DMS153 (cell line): ENCODE results near the gene CDC25B.

Experiments
- DNase-seq: peaks from one replicate; lab custom pipeline; 2025; lab: John Stamatoyannopoulos, UW

Gene CDC25B

DNA sequence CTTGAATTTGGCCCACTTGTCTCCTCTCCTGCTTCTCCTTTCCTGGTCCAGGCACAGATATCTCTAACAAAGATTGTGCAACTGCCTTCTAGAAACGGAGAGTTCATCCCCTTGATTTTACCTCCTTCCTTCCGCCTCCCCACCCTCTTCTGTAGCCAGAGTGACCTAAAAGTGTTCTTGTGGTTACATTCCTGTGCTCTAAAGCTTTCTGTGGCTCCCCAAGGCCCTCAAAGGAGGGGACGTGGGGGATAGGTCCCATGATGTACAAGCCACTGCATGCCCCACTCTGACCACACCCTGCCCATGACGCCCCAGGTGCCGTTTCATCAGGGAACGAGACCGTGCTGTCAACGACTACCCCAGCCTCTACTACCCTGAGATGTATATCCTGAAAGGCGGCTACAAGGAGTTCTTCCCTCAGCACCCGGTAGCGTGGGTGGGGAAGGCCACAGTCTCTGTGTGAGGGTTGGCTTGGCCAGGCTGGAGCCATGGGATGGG, 8.2 kb downstream of the CDC25B start:
- DNase-seq: no peak

DNA sequence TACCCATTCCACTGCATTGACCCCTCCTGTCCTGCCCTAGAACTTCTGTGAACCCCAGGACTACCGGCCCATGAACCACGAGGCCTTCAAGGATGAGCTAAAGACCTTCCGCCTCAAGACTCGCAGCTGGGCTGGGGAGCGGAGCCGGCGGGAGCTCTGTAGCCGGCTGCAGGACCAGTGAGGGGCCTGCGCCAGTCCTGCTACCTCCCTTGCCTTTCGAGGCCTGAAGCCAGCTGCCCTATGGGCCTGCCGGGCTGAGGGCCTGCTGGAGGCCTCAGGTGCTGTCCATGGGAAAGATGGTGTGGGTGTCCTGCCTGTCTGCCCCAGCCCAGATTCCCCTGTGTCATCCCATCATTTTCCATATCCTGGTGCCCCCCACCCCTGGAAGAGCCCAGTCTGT, 8.7 kb downstream of the CDC25B start:
- no peak for DNase-seq

DNA sequence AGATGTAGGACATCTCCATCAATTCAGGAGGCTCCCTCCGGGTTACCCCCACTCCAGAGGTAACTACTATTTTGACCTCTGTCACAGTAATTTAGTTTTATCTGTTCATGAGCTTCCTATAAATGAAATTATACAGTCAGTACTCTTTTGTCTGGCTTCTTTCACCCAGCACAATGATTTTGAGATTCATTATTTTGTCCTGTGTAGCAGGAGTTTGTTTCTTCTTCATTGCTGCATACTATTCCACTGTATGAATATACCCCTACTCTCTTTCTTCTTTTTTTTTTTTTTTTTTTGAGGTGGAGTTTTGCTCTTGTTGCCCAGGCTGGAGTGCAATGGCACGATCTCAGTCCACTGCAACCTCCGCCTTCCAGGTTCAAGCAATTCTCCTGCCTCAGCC, 12.4 kb downstream of the CDC25B start:
- DNase-seq: no peak

DNA sequence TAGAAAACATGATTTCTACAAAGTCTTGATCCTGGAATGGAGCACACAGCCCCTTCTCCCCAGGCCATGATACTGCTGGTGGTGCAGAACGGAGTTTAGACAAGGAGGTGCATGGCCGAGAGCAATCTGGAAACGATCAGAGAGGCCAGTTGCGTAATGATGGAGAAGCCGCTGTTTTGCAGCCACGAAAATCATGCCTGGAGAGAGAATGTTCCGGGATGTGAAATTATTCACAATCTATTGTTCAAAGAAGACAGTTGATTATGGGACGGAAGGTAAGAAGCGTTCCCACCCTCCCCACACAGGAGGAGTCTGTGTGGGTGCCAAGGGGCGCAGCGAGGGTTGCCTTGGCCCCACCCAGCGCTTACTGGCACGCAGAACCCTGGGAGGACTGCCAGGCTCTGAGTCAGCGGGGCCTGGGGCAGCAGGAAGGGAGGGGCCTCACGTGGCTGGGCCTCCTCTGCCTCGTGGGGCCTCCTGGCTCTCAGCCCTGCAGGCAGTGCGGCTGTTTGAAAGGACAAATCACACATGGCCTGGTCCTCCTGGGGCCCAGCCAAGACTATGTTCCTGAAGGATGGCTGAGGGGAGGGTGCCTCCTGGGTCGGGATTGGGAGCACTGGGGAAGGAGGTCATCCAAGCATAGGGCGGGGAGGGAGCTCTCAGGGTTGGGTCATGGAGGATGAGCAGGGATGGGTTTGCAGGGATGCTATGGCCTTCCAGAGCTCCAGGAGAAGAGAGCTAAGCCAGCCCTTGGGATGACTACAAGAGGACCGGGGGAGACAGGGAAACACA, 15.6 kb downstream of the CDC25B start:
- DNase-seq: peak; percentile 96

DNA sequence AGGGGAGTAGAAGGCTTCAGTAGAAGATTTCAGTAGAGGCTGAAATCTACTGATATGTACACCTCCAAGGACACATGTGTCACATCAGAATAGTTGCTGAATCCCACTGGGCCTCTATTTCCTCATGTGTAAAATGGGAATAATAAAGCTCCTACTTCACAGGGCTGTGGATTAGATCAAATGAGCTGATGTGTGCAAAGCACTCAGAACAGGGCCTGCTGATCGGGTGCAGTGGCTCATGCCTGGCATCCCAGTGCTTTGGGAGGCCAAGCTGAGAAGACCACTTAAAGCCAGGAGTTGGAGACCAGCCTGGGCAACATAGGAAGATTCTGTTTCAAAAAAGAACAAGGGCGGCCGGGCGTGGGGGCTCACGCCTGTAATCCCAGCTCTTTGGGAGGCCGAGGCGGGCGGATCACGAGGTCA, 16.2 kb downstream of the CDC25B start:
- no peak for DNase-seq

DNA sequence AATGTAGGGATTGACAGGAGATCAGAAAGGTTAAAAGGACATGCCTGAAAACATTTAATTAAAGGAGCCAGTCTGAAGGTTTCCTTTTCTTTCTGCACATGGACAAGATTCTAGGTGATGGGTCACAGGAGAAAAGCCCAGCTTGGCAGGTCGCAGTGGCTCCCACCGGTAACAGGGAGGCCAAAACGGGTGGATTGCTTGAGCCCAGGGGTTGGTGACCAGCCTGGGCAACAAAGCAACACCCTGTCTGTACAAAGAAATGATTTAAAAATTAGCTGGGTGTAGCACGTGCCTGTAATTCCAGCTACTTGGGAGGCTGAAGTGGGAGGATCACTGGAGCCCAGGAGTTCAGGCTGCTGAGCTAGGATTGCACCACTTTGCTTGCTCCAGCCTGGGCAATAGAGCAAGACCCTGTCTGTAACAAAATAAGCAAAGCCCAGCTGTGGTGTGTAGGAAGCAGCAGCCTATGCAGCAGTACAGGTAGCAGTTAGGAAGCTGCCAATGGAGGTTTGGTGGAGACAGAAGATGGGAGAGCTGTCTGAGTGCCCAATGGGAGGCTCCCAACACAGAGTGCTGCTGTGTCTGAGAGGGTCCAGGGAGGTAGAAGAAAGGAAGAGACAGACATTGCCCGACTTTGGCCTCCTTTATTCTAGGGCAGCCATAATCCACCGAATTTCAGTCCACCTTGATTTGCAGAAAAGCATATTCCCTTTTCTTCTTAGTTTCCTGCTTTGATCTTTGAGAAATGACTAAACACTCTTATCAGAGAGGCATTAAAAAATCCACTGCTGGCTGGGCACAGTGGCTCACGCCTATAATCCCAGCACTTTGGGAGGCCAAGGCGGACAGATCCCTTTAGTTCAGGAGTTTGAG, 17.1 kb downstream of the CDC25B start:
- no peak for DNase-seq

DNA sequence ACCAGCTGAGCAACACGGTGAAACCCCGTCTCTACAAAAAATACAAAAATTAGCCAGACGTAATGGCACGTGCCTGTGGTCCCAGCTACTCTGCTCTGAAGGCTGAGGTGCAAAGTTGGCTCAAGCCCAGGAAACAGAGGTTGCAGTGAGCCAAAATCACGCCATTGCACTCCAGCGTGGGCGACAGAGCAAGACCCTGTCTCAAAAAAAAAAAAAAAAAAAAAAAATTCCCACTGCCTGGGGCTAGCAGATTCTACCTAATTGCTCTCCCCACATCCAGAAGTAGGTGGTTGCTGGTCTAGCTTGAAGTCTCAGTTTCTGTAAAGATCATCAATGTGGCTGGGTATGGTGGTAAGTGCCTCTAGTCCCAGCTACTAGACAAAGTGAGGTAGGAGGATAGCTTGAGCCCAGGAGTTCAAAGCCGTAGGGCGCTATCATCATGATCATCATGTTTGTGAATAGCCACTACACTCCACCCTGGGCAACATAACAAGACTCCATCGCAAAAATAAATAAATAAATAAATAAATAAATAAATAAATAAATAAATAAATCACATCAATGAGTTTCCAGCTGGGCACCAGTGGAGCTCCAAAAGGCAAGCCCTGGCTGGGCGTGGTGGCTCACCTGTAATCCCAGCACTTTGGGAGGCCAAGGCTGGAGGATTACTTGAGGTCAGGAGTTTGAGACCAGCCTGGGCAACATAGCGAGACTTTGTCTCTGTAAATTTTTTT, 17.9 kb downstream of the CDC25B start:
- no peak for DNase-seq

DNA sequence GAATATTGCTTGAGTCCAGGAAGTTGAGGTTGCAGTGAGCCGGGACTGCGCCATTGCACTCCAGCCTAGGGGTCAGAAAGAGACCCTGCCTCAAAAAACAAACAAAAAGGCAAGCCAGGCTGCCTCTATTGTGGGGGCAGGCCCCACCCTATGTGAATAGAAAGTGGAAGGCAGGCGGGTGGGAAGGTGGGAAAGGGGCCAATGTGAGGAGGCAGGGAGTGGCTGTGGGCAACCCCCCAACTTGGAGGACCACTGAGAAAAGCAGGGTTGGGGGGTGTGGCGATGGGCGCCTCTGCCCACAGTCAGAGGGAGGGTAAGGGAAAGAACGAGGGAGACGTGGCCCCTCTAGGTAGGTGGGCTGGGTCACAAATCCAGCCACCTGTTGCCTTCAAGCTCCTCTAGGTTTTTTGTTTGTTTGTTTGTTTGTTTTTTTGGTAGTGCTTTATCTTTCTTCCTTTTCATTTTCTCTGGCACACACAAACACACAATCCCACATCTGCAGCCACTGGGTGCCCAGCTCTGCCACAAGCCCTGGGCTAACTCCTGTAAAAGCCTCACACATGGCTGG, 18.9 kb downstream of the CDC25B start:
- no peak for DNase-seq

DNA sequence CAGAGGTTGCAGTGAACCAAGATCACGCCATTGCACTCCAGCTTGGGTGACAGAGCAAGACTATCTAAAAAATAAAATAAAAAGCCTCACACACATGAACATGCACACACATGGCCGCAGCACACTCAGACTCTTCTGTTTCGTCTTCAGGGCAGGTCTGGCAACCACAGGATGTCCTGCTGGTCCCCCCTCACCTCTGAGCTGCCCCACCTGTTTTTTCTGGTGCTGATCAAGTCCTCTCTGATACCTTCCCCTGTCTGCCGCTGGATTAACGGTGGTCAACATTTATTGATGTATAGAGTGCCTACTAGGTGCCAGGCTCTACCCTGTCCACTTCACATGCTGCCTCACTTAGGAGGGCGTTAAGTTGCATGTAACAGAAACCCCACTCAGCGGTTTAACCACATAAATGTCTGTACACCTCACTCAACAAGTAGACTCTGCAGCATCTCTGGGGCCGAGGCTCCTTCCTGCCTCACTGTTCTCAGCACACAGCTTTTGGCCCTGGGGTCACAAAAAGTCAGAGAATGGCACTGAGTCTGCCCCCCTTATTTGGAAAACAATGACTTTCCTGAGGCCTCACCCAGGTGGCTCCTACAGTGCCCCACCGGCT, 19.7 kb downstream of the CDC25B start:
- no peak for DNase-seq

DNA sequence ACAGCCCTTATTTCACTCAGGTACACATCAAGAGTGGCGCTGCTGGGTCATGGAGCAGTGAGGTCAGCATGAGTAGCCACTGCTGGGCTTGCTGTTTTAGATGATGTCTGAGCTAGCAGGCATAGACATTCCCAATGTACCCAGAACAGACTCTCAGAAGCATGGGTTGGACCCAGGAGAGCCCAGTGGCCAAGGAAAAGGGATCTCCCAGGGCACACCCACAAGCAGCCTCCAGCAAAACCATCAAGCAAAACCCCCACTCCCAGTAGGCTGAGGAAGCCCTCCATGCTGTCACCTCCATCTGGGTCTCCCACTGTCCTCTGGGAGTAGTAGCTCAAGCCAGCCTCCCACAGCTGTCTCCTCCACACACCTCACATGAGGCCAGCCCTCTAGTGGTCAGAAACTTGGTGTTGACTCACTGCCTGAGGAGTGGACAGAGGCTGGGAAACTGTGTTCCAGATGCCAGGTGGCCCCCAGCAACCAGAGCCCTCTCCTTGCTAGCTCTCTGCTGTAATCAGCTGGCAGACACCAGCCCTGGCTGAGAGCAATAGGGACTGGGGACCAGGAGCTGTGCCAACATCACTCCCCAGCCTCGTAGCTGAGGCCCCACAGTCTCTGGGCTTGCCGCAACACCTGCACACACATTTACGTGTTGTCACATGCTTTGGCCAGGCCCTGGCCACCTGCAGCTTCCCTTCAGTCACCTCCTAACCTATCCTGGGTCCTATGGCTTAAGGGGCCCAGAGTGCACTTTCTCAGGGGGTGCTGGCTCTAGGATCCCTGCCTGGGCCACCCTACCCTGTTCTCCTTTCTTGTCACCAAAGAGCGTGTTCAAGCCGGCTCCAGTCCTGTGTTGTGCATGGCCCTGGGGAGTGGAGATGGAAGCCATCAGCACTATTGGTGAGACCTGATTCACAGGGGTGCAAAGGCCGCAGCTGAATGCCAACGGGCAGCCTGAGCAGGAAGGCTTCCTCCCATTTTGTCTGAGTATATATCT, 22.3 kb downstream of the CDC25B start:
- DNase-seq: peak; percentile 58

DNA sequence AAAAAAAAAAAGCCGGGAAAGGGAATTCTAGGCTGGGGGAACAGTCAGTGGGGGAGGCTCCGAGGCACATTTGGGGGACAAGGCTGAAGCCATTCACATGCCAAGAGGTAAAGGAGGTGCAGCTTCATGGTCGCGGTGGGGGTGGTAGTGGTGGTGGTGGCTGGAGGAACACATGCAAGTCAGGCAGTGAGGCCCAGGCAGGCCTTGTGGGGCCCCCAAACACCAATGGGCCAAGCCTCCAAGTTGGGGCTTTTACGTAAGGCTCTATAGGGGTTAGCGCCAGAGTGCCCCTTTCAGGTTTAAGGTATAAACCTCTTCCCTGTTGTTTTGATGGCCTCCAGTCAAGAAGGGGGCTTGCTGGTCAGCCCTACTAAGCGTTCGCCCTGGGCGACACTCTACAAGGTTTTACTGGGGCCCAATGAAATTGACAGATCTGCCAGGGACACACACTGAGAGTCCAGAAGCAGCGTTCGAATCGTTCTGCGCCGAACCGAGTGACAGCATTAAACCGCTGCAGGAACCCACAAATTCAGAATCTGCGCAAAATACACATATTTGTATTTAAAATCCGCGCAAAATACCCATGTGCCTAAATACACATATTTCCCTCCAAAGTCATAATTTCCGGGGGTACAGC, 23.4 kb downstream of the CDC25B start:
- no peak for DNase-seq

DNA sequence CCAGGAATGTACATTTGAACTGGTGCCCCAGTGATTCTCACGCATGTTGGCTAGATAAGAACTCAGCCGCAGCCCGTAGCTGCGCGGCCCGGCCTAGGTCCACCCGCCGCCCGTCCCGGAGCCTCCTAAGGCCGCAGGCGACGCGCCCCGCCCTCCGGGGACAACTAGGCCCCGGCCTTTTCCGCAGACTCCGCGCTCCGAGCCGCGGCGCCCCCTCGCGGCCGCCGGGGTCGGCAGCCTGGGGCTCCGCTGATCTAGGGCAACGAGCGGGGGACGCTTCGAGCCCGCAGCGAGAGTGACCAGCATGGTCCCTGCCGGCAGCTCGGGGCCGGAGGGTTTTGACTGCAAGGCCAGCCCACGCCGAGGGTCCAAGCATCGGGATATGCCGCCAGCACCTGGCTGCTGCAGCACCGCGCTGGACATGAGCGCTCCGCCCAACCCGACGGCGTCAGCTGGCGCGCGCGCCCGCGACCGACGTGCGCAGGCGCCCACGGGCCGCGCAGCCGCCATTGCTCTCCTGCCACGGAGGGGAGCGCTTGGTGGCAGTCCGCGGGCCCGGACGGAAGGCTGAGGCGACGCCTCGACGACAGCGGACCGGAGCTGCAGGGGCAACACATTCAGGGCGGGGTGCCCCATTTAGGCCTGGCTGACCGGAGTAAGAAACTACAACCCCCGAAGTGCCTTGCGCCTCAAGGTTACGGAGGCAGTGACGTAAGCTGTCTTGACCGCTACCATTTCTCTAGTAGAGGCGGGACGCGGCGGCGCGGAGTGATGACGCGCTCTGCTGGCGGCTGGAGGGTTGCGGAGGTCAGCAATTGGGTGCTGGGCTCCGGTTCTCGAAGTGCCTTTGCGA, 24.2 kb downstream of the CDC25B start, which contains the start of gene AP5S1:
Gene AP5S1 (plus strand): TSS at position 500 of the 853 bp plus-strand sequence. CDS start 1,571 bp downstream, outside the sequence.
- peak; percentile 92 for DNase-seq

DNA sequence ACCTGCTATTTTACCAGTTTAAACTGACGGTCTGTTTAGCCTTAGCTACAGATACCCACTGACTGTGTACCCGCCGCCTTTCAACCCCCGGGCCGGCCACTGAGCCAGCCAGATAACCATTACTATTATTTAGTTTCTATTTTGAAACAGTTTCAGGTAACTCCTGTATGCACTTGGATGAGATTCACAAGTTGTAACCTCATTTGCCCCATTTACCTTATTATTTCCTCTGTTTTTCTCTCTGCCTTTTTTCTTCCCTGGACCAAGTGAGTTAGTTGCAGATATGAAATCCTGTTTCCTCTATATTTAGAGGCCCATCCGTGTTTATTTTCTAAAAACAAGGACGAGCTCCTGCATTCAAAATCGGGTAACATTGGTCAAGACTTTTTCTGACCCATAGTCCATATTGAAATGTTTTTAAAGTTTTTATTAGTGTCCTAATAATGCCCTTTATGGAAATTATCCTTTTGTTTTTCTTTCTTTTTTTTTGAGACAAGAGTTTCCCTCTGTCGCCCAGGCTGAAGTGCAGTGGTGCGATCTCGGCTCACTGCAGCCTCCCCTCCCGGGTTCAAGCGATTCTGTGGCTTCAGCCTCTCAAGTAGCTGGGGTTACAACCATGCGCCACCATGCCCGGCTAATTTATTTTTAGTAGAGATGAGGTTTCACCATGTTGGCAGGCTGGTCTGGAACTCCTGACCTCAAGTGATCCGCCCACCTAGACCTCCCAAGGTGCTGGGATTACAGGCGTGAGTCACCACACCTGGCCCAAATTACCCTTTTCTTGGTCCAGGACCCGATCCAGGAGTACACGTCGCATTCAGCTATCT, 25.0 kb downstream of the CDC25B start:
- no peak for DNase-seq

DNA sequence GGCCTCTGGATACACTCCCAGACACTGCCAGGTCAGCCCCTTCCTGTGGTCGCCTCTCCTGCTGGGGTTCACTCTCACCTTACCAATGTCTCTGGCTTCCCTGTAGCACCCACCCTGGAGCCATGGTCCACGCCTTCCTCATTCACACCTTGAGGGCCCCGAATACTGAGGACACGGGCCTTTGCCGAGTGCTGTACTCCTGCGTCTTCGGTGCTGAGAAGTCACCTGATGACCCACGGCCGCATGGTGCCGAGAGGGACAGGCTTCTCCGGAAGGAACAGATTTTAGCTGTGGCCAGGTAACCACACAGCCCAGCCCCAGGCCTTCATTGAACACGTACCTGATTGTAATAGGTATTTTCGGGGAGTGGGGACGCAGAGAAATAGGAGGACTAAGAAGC, 25.9 kb downstream of the CDC25B start:
- DNase-seq: no peak

DNA sequence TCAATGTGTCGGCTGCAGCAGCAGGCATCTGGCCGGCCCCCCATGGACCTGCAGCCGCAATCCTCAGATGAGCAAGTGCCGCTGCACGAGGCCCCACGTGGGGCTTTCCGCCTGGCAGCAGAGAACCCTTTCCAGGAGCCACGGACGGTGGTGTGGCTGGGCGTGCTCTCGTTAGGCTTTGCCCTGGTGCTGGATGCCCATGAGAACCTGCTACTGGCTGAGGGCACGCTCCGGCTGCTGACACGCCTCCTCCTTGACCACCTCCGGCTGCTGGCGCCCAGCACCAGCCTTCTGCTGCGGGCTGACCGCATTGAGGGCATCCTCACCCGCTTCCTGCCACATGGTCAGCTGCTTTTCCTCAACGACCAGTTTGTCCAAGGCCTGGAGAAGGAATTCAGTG, 27.8 kb downstream of the CDC25B start:
- no peak for DNase-seq

DNA sequence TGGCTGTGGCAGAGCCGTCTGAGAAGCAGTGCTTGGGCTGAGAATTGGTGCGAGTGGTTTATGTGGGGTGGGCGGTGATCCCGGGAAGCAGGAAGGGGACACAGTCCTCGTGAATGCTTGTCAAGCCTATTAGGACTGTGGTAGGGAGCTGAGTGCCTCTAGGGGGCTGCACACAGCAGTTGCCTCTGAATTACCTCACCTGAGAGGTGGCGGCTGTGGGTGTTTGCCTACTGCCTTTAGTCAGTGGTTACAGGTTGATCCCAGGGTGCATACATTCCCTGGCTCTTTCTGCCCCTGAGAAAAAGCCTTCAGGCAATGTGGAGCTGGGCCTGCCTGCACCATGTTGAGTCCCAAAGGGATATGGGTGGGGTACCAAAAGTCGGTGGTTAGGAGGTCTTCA, 29.4 kb downstream of the CDC25B start:
- DNase-seq: no peak

DNA sequence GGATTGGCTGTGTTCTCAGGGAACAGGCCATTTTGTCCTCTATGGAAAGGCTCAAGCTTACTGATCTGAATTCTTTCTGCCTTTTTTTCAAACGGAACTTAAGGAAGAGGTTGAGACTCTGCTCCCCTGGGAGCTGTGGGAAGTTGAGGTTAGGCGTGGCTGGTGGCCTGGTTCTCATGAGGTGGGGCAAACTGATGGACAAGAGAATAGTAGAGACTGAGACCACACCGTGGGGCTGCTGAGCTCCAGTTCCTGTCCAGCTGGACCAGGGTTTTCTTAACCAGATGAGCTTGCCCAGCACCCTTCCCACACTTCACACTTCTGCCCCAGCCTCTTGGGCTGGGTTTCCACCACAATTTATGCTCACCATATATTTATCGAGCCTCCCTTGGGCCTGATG, 30.3 kb downstream of the CDC25B start:
- DNase-seq: no peak

DNA sequence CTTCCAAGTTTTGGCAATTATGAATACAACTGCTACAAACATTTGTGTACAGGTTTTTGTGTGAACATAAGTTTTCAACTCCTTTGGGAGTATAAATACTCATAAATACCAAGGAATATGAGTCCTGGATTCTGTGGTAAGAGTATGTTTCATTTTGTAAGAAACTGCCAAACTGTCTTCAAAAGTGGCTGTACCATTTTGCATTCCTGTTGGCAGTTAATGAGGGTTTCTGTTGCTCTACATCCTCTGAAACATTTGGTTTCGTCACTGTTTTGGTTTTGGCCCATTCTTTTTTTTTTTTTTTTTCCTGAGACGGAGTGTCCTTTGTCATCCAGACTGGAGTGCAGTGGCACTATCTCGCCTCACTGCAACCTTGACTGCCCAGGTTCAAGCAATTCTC, 32.7 kb downstream of the CDC25B start:
- no peak for DNase-seq
